ENCODE measurements around the gene CEP41. TPM values are rescaled to one million over a fixed set of nuclear protein-coding genes. Genes with fewer than 3 reads are reported as not detected.
"Not testable (repeated sequence)": the region's sequence is repeated elsewhere in the genome, so short reads cannot be mapped to it uniquely, and the experiment has no call there.

The CEP41 gene
- total and polyA plus RNA-seq, 11 donors = 1.7 to 11.4 (median 4.1) TPM

DNA sequence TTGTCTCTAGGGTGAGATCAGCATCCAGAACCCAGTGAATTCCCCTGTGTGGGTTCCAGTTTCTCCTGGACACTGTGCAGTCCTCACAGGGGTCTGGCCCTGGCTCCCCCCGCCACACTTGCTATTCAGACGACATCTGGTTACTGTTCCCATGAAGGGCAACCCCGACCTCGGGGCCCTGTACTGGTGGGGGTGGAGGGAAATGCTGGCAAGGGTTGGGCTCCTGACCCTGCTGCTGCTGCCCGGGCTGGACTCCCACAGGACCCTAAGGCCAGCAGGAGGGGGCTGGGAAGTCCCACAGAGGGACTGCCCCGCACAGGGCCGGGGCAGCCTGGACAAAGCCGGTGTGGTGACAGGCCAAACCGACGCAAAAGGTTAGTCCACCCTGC, 61.3 kb downstream of the CEP41 start:
- 60 to 68% (median 67%) methylated on average over 5 to 10 of the region's 10 CpGs for WGBS, 4 donors
- Histone ChIP-seq H3K4me3 (no peak overlapping the region), H3K4me1 (peaks cover 0 to 11% (median 0%) of the 10 kb centered on the region in 12 donors), H3K9me3 (peaks cover 0 to 7% (median 0%) of the 10 kb centered on the region in 12 donors), H3K27me3 (no peaks in the 10 kb centered on the region), H3K36me3 (no peaks in the 10 kb centered on the region), H3K27ac (no peak overlapping the region)
- TF ChIP-seq, protein P1, sequence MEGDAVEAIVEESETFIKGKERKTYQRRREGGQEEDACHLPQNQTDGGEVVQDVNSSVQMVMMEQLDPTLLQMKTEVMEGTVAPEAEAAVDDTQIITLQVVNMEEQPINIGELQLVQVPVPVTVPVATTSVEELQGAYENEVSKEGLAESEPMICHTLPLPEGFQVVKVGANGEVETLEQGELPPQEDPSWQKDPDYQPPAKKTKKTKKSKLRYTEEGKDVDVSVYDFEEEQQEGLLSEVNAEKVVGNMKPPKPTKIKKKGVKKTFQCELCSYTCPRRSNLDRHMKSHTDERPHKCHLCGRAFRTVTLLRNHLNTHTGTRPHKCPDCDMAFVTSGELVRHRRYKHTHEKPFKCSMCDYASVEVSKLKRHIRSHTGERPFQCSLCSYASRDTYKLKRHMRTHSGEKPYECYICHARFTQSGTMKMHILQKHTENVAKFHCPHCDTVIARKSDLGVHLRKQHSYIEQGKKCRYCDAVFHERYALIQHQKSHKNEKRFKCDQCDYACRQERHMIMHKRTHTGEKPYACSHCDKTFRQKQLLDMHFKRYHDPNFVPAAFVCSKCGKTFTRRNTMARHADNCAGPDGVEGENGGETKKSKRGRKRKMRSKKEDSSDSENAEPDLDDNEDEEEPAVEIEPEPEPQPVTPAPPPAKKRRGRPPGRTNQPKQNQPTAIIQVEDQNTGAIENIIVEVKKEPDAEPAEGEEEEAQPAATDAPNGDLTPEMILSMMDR (IDR thresholded peaks at IDR 0.05) = no peak
- no peak for TF ChIP-seq POLR2A (IDR thresholded peaks at IDR 0.05)
- intact Hi-C loops (cut with DNase I) = no loop called here
- ATAC-seq = no peak
- no peak for DNase-seq

DNA sequence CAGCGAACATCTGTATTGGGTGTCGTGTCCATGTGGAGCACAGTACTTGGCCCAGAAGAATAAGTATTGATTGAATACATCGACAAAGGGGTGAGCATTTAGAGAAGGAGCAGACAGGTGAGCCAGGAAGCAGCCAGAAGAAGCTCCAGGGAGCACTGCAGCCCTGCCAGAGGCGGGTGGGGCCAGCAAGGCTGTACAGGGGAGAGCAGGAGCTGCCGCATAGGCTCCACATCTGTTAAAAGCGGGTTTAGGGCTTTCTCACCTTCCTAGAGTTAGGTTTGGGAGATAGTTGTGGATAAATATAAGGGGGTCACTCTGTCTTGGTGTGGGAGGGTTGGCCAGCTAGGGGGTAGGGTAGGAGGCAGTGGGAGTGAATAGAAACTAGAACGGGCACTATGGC, 61.8 kb downstream of the CEP41 start:
- ATAC-seq = no peak
- 83 to 93% (median 89%) methylated on average over 7 of the region's 7 CpGs for WGBS, 4 donors
- Histone ChIP-seq H3K27me3 (no peaks in the 10 kb centered on the region), H3K36me3 (no peaks in the 10 kb centered on the region), H3K9me3 (peaks cover 0 to 7% (median 0%) of the 10 kb centered on the region in 12 donors), H3K27ac (no peak overlapping the region), H3K4me3 (no peak overlapping the region), H3K4me1 (peaks cover 0 to 16% (median 2%) of the 10 kb centered on the region in 12 donors)
- DNase-seq = no peak
- intact Hi-C loops (cut with DNase I) = no loop called here
- TF ChIP-seq, protein P1 (IDR thresholded peaks at IDR 0.05) = no peak
- no peak for TF ChIP-seq POLR2A (IDR thresholded peaks at IDR 0.05)

DNA sequence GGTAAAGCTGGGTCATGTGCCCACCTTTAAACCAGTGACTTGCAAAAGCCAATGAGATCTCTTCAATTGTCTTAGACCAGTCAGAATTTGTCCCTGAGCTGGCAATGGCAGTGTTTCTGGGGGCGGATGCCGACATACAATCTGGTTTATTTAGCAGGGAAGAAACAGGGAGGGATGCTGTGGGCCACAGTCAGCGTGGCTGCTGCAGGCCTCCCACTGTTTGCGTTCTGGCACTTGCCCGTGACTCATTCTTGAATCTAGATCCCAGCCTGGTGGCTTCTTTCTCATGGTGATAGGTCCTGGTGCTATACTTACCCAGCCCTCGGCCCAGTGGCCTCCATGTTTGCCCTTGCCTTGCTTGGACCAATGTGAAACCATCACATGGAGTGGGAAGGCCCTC, 63.6 kb downstream of the CEP41 start:
- DNase-seq (no peak), ATAC-seq (no peak)
- no peaks in the 10 kb centered on the region for H3K36me3 ChIP-seq
- no peak for TF ChIP-seq POLR2A (IDR thresholded peaks at IDR 0.05)
- TF ChIP-seq, protein P1 (IDR thresholded peaks at IDR 0.05) = no peak
- no peak overlapping the region for H3K4me3 ChIP-seq
- intact Hi-C loops (cut with DNase I) = no loop called here
- no peak overlapping the region for H3K27ac ChIP-seq
- 87 to 93% (median 89%) methylated on average over 4 to 6 of the region's 6 CpGs for WGBS, 4 donors
- no peaks in the 10 kb centered on the region for H3K27me3 ChIP-seq
- H3K9me3 ChIP-seq = peaks cover 0 to 7% (median 0%) of the 10 kb centered on the region in 12 donors
- H3K4me1 ChIP-seq = peaks cover 0 to 32% (median 12%) of the 10 kb centered on the region in 12 donors

DNA sequence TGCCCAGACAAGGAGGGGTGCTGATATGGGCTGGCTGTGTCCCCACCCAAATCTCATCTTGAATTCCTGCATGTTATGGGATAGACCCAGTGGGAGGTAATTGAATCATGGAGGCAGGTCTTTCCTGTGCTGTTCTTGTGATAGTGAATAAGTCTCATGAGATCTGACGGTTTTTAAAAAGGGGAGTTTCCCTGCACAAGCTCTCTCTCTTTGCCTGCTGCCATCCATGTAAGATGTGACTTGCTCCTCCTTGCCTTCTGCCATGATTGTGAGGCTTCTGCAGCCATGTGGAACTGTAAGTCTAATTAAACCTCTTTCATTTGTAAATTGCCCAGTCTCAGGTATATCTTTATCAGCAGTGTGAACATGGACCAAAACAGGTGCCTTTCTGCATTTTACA, 64.4 kb downstream of the CEP41 start:
- H3K27ac ChIP-seq; intact Hi-C loops (cut with DNase I); H3K9me3 ChIP-seq; H3K36me3 ChIP-seq; H3K27me3 ChIP-seq; ATAC-seq; H3K4me3 ChIP-seq; DNase-seq: not testable (repeated sequence)
- WGBS, 4 donors = 53 to 100% (median 96%) methylated on average over 1 of the region's 1 CpG
- H3K4me1 ChIP-seq = peaks cover 0 to 35% (median 12%) of the 10 kb centered on the region in 12 donors

DNA sequence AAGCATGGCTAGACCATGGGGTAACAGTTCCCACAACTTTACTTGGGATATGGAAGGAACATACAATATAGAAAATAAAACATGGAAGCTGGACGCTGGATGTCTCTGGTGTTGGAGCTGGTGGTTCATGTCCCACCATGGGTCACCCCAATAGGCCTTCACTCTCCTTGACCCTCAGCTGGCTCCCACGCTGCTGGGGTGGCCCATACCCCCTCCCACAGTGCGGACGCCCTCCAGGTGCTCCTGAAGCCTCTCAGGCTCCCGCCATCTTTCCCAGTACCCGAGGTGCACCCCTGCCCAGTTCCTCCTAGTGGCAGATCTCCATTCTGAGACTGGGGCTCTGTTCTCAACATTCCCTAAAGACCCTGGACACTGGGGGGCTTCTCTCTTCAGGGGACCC, 66.3 kb downstream of the CEP41 start:
- no peak overlapping the region for H3K4me3 ChIP-seq
- intact Hi-C loops (cut with DNase I) = no loop called here
- H3K27me3 ChIP-seq = no peaks in the 10 kb centered on the region
- TF ChIP-seq POLR2A (IDR thresholded peaks at IDR 0.05) = no peak
- TF ChIP-seq, protein P1 (IDR thresholded peaks at IDR 0.05) = no peak
- H3K36me3 ChIP-seq = no peaks in the 10 kb centered on the region
- peak overlapping the region; percentile 49 to 91 (median 82) for H3K27ac ChIP-seq
- H3K9me3 ChIP-seq = peaks cover 0 to 7% (median 0%) of the 10 kb centered on the region in 12 donors
- 96 to 99% (median 98%) methylated on average over 6 of the region's 6 CpGs for WGBS, 4 donors
- ATAC-seq = no peak
- no peak for DNase-seq
- peaks cover 0 to 46% (median 15%) of the 10 kb centered on the region in 12 donors for H3K4me1 ChIP-seq

Data from heart left ventricle (tissue), 16 donors.